Measurements from ENCODE around the gene TMEM107.

GRCh38 chr17:8154608-8155155 is 21.5 kb downstream of the TMEM107 start:
- no peak for TF ChIP-seq EZH2phosphoT487 (IDR thresholded peaks at IDR 0.05; ENCODE audit: low read length)
- no peak for TF ChIP-seq CTCF (IDR thresholded peaks at IDR 0.05; ENCODE audit: low read length)
- TF ChIP-seq EZH2 (optimal IDR thresholded peaks at IDR 0.05; ENCODE audit: low read depth, low read length) = no peak

Data from MM.1S (cell line).